GM18861 (cell line): ENCODE results near the gene RAB31.
"Not testable (repeated sequence)": the region's sequence is repeated elsewhere in the genome, so short reads cannot be mapped to it uniquely, and the experiment has no call there.

Experiments
- ATAC-seq: cut with Tn5 transposase; IDR thresholded peaks from one replicate; pipeline ENCODE4 v1.9.1; 2021; ENCODE audit not compliant: unreplicated experiment

Gene RAB31

GRCh38 chr18:9757827-9758621 lies 49.9 kb downstream of the RAB31 start:
- ATAC-seq = no peak

GRCh38 chr18:9758624-9759075 lies 50.5 kb downstream of the RAB31 start:
- no peak for ATAC-seq

GRCh38 chr18:9760641-9761040 lies 52.5 kb downstream of the RAB31 start:
- ATAC-seq = no peak

- ATAC-seq = no peak
Measured at GRCh38 chr18:9762526-9762925, 54.4 kb downstream of the RAB31 start.

GRCh38 chr18:9763157-9763556 lies 55.1 kb downstream of the RAB31 start:
- ATAC-seq = no peak

GRCh38 chr18:9764011-9764481 lies 55.9 kb downstream of the RAB31 start:
- ATAC-seq = no peak

- ATAC-seq = no peak
Measured at GRCh38 chr18:9765501-9765900, 57.4 kb downstream of the RAB31 start.

GRCh38 chr18:9766076-9766481 lies 58.0 kb downstream of the RAB31 start:
- no peak for ATAC-seq

- no peak for ATAC-seq
Measured at GRCh38 chr18:9766740-9767139, 58.6 kb downstream of the RAB31 start.

GRCh38 chr18:9768071-9768691 lies 60.1 kb downstream of the RAB31 start:
- ATAC-seq = not testable (repeated sequence)

- ATAC-seq = not testable (repeated sequence)
Measured at GRCh38 chr18:9770111-9770510, 62.0 kb downstream of the RAB31 start.

- no peak for ATAC-seq
Measured at GRCh38 chr18:9771261-9771976, 63.3 kb downstream of the RAB31 start.

GRCh38 chr18:9771977-9772660 lies 64.0 kb downstream of the RAB31 start:
- ATAC-seq = no peak

GRCh38 chr18:9772847-9773677 lies 65.0 kb downstream of the RAB31 start:
- ATAC-seq = no peak

- no peak for ATAC-seq
Measured at GRCh38 chr18:9774150-9774549, 66.0 kb downstream of the RAB31 start.

- ATAC-seq = no peak
Measured at GRCh38 chr18:9775178-9775577, 67.1 kb downstream of the RAB31 start.

- ATAC-seq = no peak
Measured at GRCh38 chr18:9779630-9780029, 71.5 kb downstream of the RAB31 start.

- ATAC-seq = no peak
Measured at GRCh38 chr18:9782073-9782857, 74.2 kb downstream of the RAB31 start.

GRCh38 chr18:9786631-9787030 lies 78.5 kb downstream of the RAB31 start:
- no peak for ATAC-seq
